Activated CD8-positive, alpha-beta T cell treated with anti-CD3 and anti-CD28 coated beads for 36 hours (primary cell): ENCODE data around the gene LRRC7. TPM values are rescaled to one million over a fixed set of nuclear protein-coding genes. Genes with fewer than 3 reads are reported as not detected.

Experiments
- ATAC-seq: fragments of 200-7000 bp; cut with Tn5 transposase; one replicate; pipeline ENCODE4 v1.10.0; 2021; ENCODE audit warnings: mild to moderate bottlenecking, moderate library complexity
- CTCF ChIA-PET: fragments of 350-600 bp; sonication (Branson Sonifier 250); formaldehyde crosslinking; loops from one replicate; lab custom pipeline; 2021; ENCODE audit warnings: antibody characterized with exemption; lab: Charles Lee
- POLR2A ChIA-PET: fragments of 350-600 bp; sonication (Branson Sonifier 250); formaldehyde crosslinking; loops from one replicate; lab custom pipeline; 2021; ENCODE audit warnings: antibody characterized with exemption; lab: Charles Lee
- DNase-seq: peaks from one replicate; pipeline ENCODE4 v3.0.0-alpha.2; 2020
- H3K27ac Mint-ChIP-seq: one replicate; pipeline ENCODE4 v1.8.0; 2021; ENCODE audit warnings: mild to moderate bottlenecking, mixed read lengths
- H3K27me3 Mint-ChIP-seq: one replicate; pipeline ENCODE4 v1.8.0; 2021; ENCODE audit warnings: mixed read lengths
- H3K36me3 Mint-ChIP-seq: one replicate; pipeline ENCODE4 v1.8.0; 2021; ENCODE audit warnings: low read depth, mixed read lengths
- H3K4me1 Mint-ChIP-seq: one replicate; pipeline ENCODE4 v1.8.0; 2021; ENCODE audit warnings: low read depth, mixed read lengths
- H3K4me3 Mint-ChIP-seq: one replicate; pipeline ENCODE4 v1.8.0; 2021; ENCODE audit warnings: mild to moderate bottlenecking, moderate library complexity, mixed read lengths
- H3K9me3 Mint-ChIP-seq: one replicate; pipeline ENCODE4 v1.8.0; 2021; ENCODE audit warnings: mixed read lengths
- CTCF ChIP-seq: fragments of 200-600 bp; IDR thresholded peaks from one replicate; pipeline ENCODE4 v1.8.0; 2022; ENCODE audit warnings: antibody characterized with exemption, mild to moderate bottlenecking
- intact Hi-C: fragments of 100-400 bp; cut with micrococcal nuclease; formaldehyde crosslinking; loops from one replicate; pipeline ENCODE4 v1.10.0; 2022
- total RNA-seq, 2 experiments: library from RNA; stranded (reverse); gene quantifications; one replicate each; pipeline ENCODE4 v1.2.3, GENCODE V29; 2021

The LRRC7 gene
- total RNA-seq, 2 experiments from 2014 or later = 0.27 to 0.29 TPM

GRCh38 chr1:69611316-69611715 is 43.6 kb downstream of the LRRC7 start:
- no peak for TF ChIP-seq CTCF
- H3K27ac Mint-ChIP-seq = no peak overlapping the region
- ChIA-PET POLR2A (no interaction called here), CTCF (no interaction called here)
- no peak for ATAC-seq
- peaks cover 2% of the 10 kb centered on the region for H3K9me3 Mint-ChIP-seq
- intact Hi-C loops = no loop called here
- no peaks in the 10 kb centered on the region for H3K36me3 Mint-ChIP-seq
- no peak for DNase-seq
- H3K27me3 Mint-ChIP-seq = no peaks in the 10 kb centered on the region
- no peak overlapping the region for H3K4me3 Mint-ChIP-seq
- H3K4me1 Mint-ChIP-seq = no peaks in the 10 kb centered on the region

GRCh38 chr1:69613414-69613813 is 45.7 kb downstream of the LRRC7 start:
- POLR2A ChIA-PET = no interaction called here
- CTCF ChIA-PET = no interaction called here
- H3K4me1 Mint-ChIP-seq = no peaks in the 10 kb centered on the region
- no peak for TF ChIP-seq CTCF
- DNase-seq (no peak), ATAC-seq (no peak)
- intact Hi-C loops = no loop called here
- H3K27ac Mint-ChIP-seq = no peak overlapping the region
- H3K4me3 Mint-ChIP-seq = no peak overlapping the region
- peaks cover 4% of the 10 kb centered on the region for H3K9me3 Mint-ChIP-seq
- no peaks in the 10 kb centered on the region for H3K27me3 Mint-ChIP-seq
- H3K36me3 Mint-ChIP-seq = no peaks in the 10 kb centered on the region

GRCh38 chr1:69638673-69639072 is 71.0 kb downstream of the LRRC7 start:
- CTCF ChIA-PET = no interaction called here
- H3K27me3 Mint-ChIP-seq = no peaks in the 10 kb centered on the region
- H3K27ac Mint-ChIP-seq = no peak overlapping the region
- intact Hi-C loops = no loop called here
- H3K9me3 Mint-ChIP-seq = peaks cover 2% of the 10 kb centered on the region
- no peak for ATAC-seq
- no peak for TF ChIP-seq CTCF
- no peaks in the 10 kb centered on the region for H3K4me1 Mint-ChIP-seq
- POLR2A ChIA-PET = no interaction called here
- H3K36me3 Mint-ChIP-seq = no peaks in the 10 kb centered on the region
- no peak overlapping the region for H3K4me3 Mint-ChIP-seq
- no peak for DNase-seq

GRCh38 chr1:69639159-69639558 is 71.4 kb downstream of the LRRC7 start:
- Mint-ChIP-seq H3K36me3 (no peaks in the 10 kb centered on the region), H3K27ac (no peak overlapping the region), H3K4me3 (no peak overlapping the region), H3K4me1 (no peaks in the 10 kb centered on the region), H3K27me3 (no peaks in the 10 kb centered on the region), H3K9me3 (peaks cover 2% of the 10 kb centered on the region)
- ChIA-PET POLR2A (no interaction called here), CTCF (no interaction called here)
- no peak for TF ChIP-seq CTCF
- no peak for ATAC-seq
- DNase-seq = no peak
- intact Hi-C loops = no loop called here

- Mint-ChIP-seq H3K4me1 (no peaks in the 10 kb centered on the region), H3K27ac (no peak overlapping the region), H3K27me3 (no peaks in the 10 kb centered on the region), H3K4me3 (no peak overlapping the region), H3K36me3 (no peaks in the 10 kb centered on the region), H3K9me3 (no peaks in the 10 kb centered on the region)
- ATAC-seq (no peak), DNase-seq (no peak)
- intact Hi-C loops = no loop called here
- no peak for TF ChIP-seq CTCF
- CTCF ChIA-PET = no interaction called here
- POLR2A ChIA-PET = no interaction called here
These were observed 75.5 kb downstream of the LRRC7 start for GRCh38 chr1:69643266-69643665.
